GM21447 (cell line): ENCODE data around the gene MYO7A.

Experiments
- ATAC-seq: cut with Tn5 transposase; IDR thresholded peaks from one replicate; pipeline ENCODE4 v1.9.1; 2021; ENCODE audit not compliant: unreplicated experiment

Gene MYO7A

DNA sequence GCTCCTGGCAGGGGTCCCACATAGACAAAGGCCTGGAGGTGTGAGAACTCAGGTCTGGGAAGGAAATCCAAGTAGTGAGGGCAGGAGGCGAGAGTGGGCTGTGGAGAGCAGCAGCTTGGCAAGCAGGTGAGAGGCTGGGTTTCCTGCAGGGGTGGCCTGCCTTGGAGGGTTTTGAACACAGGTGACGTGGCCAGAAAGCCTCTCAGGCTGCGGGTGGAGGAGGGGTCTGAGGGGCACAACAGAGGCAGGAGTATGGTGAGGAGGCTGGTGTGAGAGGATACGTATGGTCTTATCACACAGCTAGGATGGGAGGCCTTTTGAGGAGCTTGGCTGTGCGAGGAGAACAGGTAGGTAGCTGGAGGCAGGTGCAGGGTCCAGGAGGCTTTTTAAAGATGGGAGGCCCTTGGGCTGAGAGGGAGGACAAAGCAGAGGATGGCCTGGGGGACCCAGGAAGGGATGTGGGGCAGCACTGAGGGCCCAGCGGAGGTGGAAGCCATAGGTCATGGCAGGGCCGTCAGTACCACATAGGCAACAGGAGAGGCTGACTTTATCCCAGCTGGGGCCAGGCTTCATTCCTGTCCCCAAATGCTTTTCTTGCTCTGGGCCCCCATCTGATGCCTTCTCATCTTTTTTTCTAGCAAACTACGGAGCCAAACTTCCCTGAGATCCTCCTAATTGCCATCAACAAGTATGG lies 84.4 kb downstream of the MYO7A start:
- no peak for ATAC-seq

GRCh38 chr11:77213029-77213579 lies 85.1 kb downstream of the MYO7A start:
- ATAC-seq: no peak

DNA sequence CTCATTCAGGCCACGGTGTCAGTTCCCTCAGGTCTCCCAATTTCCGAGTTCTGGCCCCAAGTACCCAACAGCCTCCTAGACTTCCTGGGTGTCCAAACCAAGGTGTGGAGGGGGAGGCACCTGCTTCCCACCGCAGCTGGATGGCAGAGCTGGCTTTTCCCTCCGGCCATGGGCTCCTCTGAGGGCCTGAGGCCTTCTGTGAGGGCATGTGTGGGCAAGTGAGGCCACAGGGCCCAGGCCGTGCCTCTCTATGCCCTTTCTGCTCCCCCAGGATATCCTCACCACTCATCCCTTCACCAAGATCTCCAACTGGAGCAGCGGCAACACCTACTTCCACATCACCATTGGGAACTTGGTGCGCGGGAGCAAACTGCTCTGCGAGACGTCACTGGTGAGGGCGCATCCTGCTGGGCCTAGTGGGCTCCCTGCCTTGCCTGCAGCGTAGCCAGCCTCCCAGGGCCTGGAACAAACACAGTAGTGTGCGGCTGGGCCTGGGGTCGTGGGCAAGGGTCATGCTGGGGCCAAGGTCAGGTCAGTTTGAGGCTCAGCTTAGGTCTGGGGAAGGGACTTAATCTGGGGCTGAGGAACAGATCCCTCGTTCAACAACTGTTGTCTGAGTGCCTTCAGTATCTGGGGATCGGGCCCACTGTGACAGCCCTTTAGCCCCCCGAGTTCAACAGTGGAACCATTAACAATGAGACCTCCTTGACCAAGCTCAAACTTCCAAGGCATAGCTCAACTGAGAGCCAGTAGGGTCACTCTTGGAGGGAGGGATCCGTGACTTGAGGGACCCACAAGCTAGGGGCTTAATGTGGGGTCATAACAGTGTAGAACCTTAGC lies 85.8 kb downstream of the MYO7A start:
- no peak for ATAC-seq

DNA sequence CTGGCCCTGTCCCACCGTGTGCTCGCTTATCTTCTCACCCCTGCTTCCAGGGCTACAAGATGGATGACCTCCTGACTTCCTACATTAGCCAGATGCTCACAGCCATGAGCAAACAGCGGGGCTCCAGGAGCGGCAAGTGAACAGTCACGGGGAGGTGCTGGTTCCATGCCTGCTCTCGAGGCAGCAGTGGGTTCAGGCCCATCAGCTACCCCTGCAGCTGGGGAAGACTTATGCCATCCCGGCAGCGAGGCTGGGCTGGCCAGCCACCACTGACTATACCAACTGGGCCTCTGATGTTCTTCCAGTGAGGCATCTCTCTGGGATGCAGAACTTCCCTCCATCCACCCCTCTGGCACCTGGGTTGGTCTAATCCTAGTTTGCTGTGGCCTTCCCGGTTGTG lies 86.5 kb downstream of the MYO7A start:
- ATAC-seq: no peak

- no peak for ATAC-seq
These were observed 87.1 kb downstream of the MYO7A start for GRCh38 chr11:77215106-77215505.

DNA sequence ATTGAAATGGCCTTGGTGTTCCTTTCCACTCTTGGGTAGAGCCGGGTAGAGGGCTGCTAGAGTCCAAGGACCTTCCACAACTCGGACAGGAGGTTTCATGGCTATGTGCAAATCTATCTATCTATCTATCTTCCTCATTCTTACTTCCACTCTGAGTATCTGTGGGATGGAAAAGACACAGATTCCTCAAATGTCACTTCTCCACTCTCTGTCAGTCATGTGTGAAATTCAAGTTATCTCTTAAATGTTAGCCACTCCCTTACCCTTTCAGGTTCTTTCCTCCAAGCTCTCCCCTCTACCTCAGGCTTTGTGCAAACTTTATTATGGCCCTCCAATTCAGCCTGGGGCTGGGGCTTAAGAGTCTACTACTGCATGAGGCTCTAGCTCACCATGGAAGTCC lies 89.1 kb downstream of the MYO7A start:
- no peak for ATAC-seq

- ATAC-seq: no peak
These were observed 95.8 kb downstream of the MYO7A start for GRCh38 chr11:77223797-77224196.

DNA sequence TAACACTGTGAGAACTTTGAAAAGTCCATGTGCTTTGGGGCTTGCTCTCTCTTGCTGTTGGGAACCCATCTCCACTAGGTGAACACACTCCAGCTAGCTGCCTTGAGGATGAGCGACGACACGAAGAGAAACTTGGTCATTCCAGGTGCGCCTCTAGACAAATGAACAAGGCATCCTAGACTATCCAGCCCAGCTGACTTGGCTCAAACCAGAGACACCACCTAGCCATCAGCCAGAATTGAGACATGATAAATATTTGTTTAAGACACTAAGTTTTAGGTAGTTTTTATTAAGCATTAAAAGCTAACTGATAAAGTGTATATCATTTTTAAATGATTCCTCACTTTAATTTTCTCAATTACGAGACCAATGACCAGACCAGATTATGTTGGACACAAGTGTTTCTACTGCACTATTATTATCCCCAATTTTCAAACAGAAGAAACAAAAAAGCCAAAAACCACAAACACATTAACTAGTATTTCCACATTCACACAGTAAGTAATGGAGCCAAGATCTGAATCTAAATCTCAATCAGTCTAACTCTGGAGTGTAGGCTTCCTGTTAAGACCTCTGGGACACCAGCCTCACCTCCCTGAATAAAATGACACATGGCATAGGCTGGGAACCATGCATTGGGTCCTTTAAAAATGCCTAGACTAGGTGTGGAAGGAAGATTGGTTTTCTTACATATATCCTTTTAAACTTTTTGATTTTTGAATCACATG lies 103.0 kb downstream of the MYO7A start:
- no peak for ATAC-seq

- no peak for ATAC-seq
These were observed 103.8 kb downstream of the MYO7A start for GRCh38 chr11:77231800-77232199.

- ATAC-seq: no peak
These were observed 104.2 kb downstream of the MYO7A start for GRCh38 chr11:77232242-77232641.

DNA sequence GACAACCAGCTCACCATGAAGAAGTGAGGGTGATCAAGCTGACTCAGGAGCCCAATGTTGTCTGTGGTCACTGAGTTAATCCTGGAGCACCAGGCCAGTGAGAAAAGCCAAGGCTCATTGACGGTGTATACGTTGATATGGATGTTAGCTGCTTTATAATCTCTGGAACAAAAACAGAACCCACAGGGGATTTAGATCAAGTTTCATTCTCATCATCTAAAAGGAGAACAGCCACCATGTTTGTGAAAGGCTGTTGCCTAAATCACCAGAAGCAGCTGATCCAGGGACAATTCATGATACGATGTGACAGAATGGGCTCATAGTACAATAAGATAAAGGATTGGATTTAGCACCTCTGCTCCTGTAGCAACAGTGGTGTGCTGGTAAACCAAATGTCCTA lies 105.0 kb downstream of the MYO7A start:
- ATAC-seq: no peak

GRCh38 chr11:77236901-77237300 lies 108.9 kb downstream of the MYO7A start:
- ATAC-seq: no peak

DNA sequence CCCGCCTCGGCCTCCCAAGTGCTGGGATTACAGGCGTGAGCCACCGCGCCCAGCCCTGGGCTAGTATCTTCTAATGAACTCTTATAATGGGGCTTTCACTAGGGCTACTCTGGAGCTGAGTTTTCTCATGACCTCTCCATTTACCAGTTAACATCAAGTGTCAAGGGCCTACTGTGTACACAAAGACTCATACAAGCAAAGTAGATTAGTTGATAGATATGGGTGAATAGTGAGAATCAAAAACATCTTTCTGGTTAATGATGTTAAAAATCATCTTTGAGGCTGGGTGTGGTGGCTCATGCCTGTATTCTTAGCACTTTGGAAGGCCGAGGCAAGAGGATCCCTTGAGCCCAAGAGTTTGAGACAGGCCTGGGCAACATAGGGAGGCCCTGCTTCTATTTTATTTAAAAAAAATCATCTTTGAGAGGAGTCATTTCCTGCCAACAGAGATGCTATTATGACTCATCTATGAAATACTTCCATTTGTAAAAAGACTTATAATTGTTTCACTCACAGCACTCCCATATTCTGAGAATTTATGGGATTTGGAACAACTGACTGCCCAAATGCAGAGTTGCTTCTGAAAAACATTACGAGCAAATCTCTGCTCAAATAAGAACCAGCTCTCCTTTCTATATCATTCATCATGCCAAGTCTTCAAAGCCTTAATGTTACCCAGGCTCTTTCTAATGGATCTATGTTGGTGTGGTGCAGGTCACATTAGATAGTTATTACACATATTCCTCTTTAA lies 116.4 kb downstream of the MYO7A start:
- no peak for ATAC-seq

GRCh38 chr11:77249427-77249826 lies 121.4 kb downstream of the MYO7A start:
- ATAC-seq: no peak

GRCh38 chr11:77250881-77251640 lies 123.0 kb downstream of the MYO7A start:
- no peak for ATAC-seq

DNA sequence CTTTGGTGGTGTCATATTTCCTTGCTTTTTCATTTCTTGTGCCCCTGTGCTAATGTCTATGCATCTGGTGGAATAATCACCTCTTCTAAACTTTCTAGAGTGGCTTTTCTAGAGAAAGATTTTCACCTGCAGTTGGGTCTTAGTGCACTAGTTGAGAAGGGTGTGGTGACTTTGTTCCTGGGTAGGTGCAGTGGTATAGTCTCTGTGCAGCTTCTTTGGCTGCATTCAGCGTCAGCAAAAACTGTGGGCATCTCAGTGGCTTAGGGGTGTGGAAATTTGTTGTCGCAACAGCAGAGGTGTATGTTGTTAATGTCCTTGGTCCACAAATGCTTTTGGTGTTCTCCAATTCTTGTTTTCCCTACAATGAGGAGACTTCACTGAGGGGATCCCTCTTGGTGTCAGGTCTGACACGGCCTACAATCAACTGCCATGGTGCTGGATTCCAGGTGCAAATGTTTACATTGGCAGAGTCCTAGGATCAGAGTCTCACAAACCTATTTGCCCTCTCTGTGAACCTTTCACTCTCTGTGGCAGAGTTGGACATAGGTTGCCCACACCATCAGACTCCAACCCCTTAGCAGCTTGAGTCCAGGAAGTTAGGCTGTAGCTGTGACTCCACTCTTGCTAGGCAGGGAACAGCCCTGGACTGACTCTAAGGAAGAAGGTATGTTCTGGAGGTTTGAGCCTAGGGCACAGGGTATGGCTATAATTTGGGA lies 124.7 kb downstream of the MYO7A start:
- ATAC-seq: no peak

GRCh38 chr11:77253690-77254089 lies 125.6 kb downstream of the MYO7A start:
- ATAC-seq: no peak

- no peak for ATAC-seq
These were observed 131.6 kb downstream of the MYO7A start for GRCh38 chr11:77259641-77260040.

DNA sequence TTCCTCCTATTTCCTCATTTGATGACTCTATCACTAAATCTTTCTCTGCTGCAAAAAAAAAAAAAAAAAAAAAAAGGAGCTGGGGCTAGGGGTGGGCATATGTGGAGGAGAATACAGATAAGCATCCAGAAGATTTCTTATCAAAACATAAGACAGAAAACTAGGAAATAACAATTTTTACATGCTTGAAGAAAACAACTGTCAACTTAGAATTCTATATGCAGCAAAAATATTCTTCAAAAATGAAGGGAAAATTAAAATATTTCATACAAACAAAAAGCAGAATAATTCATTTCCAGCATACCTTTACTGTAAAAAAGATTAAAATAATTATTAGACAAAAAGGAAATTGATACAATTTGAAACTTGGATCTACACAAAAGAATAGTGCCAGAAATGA lies 134.8 kb downstream of the MYO7A start:
- ATAC-seq: no peak
